NK-92 (cell line): ENCODE results near the gene GLT1D1.

ENCODE experiments used
- DNase-seq: peaks from one replicate; lab custom pipeline; 2025; ENCODE audit not compliant: unreplicated experiment; lab: John Stamatoyannopoulos, UW

Gene GLT1D1

GRCh38 chr12:128910629-128911028 lies 57.4 kb downstream of the GLT1D1 start:
- DNase-seq = no peak

- DNase-seq = no peak
These were observed 58.6 kb downstream of the GLT1D1 start for GRCh38 chr12:128911861-128912260.

- DNase-seq = no peak
These were observed 61.8 kb downstream of the GLT1D1 start for GRCh38 chr12:128914908-128915563.

GRCh38 chr12:128916425-128916824 lies 63.1 kb downstream of the GLT1D1 start:
- DNase-seq = no peak

GRCh38 chr12:128918481-128919260 lies 65.4 kb downstream of the GLT1D1 start:
- no peak for DNase-seq

- no peak for DNase-seq
These were observed 67.2 kb downstream of the GLT1D1 start for GRCh38 chr12:128920468-128920867.

GRCh38 chr12:128928361-128928760 lies 75.1 kb downstream of the GLT1D1 start:
- no peak for DNase-seq

- DNase-seq = no peak
These were observed 75.8 kb downstream of the GLT1D1 start for GRCh38 chr12:128929057-128929456.

GRCh38 chr12:128930606-128931005 lies 77.3 kb downstream of the GLT1D1 start:
- no peak for DNase-seq

GRCh38 chr12:128932521-128932920 lies 79.2 kb downstream of the GLT1D1 start:
- DNase-seq = no peak

GRCh38 chr12:128933039-128933438 lies 79.8 kb downstream of the GLT1D1 start:
- no peak for DNase-seq

GRCh38 chr12:128933926-128934325 lies 80.6 kb downstream of the GLT1D1 start:
- DNase-seq = no peak

GRCh38 chr12:128938886-128939285 lies 85.6 kb downstream of the GLT1D1 start:
- DNase-seq = no peak

GRCh38 chr12:128940090-128940888 lies 87.0 kb downstream of the GLT1D1 start:
- no peak for DNase-seq

GRCh38 chr12:128940974-128941373 lies 87.7 kb downstream of the GLT1D1 start:
- DNase-seq = no peak

GRCh38 chr12:128942960-128943477 lies 89.7 kb downstream of the GLT1D1 start:
- DNase-seq = no peak

GRCh38 chr12:128944956-128945355 lies 91.7 kb downstream of the GLT1D1 start:
- DNase-seq = no peak

- no peak for DNase-seq
These were observed 93.9 kb downstream of the GLT1D1 start for GRCh38 chr12:128947209-128947608.

- DNase-seq = no peak
These were observed 95.8 kb downstream of the GLT1D1 start for GRCh38 chr12:128949086-128949485.

GRCh38 chr12:128951448-128951847 lies 98.2 kb downstream of the GLT1D1 start:
- no peak for DNase-seq

GRCh38 chr12:128956755-128957154 lies 103.5 kb downstream of the GLT1D1 start:
- DNase-seq = no peak

- DNase-seq = no peak
These were observed 106.6 kb downstream of the GLT1D1 start for GRCh38 chr12:128959901-128960300.
